ENCODE data around the gene SLX9. TPM values are rescaled to one million over a fixed set of nuclear protein-coding genes. Genes with fewer than 3 reads are reported as not detected.

Gene SLX9
- total and polyA plus RNA-seq, 2 donors (not counting 3 experiments of a cell fraction or from before 2014, with no cell fraction given) = 27.0 to 50.6 TPM

- CTCF ChIA-PET = interaction anchor here (0.6 to 11.8 kb wide), 28 partner anchors 8 to 359 kb away, joined by 3 to 330 read pairs (median 5); partner anchors contain the start of genes PTTG1IP and SLX9
- no peak overlapping the region for H3K9ac ChIP-seq (replicated peaks; ENCODE audit: extremely low read depth, insufficient read depth, low read length)
- H3K9me1 ChIP-seq (replicated peaks; ENCODE audit: control insufficient read depth, extremely low read depth, insufficient read depth, low read length) = no peaks in the 10 kb centered on the region
- dilution Hi-C loops (cut with MboI; ENCODE audit: extremely low pct_ligation_motif_present, low sequenced_read_pairs) (no loop called here), intact Hi-C loops (cut with micrococcal nuclease) (no loop called here)
- peaks cover 3% of the 10 kb centered on the region for H3K4me1 ChIP-seq (ENCODE audit: control insufficient read depth, extremely low read depth, insufficient read depth, low read length)
- H3K27me3 ChIP-seq (ENCODE audit: control insufficient read depth in 2 of 2, insufficient read depth in 2 of 2, low read length in 2 of 2) = no peaks in the 10 kb centered on the region
- DNase-seq (ENCODE audit: low read depth, low spot score) (no peak), FAIRE-seq (no peak)
- no peak overlapping the region for H3K4me3 ChIP-seq (replicated peaks in 1 of 3; ENCODE audit: insufficient read depth in 1 of 3, low read depth in 1 of 3, low read length in 3 of 3)
- POLR2A ChIA-PET = interaction anchor here (1.0 kb wide), 1 partner anchor 178 kb away, joined by 6 read pairs; no protein-coding TSS in a partner anchor
- peaks cover 65% of the 10 kb centered on the region for H3K79me2 ChIP-seq (ENCODE audit: control insufficient read depth, insufficient read depth, low read length)
- no peaks in the 10 kb centered on the region for H3K9me3 ChIP-seq (replicated peaks; ENCODE audit: control insufficient read depth, insufficient read depth, low read length)
- H3K4me2 ChIP-seq (ENCODE audit: insufficient read depth, low read length) = no peak overlapping the region
- peaks cover 4 to 12% of the 10 kb centered on the region in 2 experiments for H3K36me3 ChIP-seq (ENCODE audit: control insufficient read depth in 2 of 2, extremely low read depth in 1 of 2, insufficient read depth in 2 of 2, low read length in 2 of 2)
- no peak overlapping the region for H3K27ac ChIP-seq (ENCODE audit: insufficient read depth, low read depth, low read length)
- no peaks in the 10 kb centered on the region for H4K20me1 ChIP-seq (replicated peaks; ENCODE audit: control insufficient read depth, extremely low read depth, insufficient read depth, low read length)
- TF ChIP-seq POLR2A (IDR thresholded peaks at IDR 0.05; ENCODE audit: low read depth, low read length) = no peak
- BruUV-seq (replicated peaks) = no TSS peak
- no peak overlapping the region for H2AFZ ChIP-seq (ENCODE audit: low read depth, low read length)
Observed at GRCh38 chr21:44950351-44950750, 10.5 kb downstream of the SLX9 start.

DNA sequence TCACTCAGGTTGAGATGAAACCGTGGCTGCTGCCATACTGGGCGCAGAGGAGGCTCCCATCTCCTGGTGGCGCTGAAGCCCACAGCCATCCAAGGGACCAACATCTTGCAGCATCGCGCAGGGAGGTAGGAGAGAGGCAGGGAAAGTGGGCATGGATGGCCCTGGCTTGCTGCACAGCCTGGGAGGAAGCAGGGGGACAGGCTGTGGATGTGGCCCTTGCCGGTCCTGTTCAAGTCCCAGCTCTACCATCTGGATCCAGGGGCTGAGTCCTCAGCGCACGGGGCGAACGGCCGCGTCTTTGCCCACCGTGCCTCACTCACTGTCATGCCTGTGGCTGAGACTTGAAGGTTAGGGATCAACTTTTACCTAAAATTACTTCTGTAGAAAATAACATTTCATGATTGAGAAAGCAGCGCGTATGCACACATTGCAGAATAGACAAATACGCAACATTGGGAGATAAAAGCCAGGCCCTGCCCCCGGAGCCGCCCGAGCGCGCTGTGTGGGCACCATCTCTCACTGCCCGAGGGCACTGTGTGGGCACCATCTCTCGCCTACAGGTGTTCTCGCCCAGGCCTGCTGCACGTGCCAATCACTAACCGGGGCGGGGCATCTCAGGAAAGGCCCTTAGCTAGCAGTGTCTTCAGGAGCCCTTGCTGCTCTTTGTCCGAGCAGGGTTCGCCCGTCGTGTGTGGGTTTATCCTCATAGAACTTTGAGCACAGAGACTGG is 11.5 kb downstream of the SLX9 start:
- Histone ChIP-seq H2AFZ (ENCODE audit: low read depth, low read length) (no peak overlapping the region), H3K27ac (ENCODE audit: insufficient read depth, low read depth, low read length) (no peak overlapping the region), H3K9me3 (replicated peaks; ENCODE audit: control insufficient read depth, insufficient read depth, low read length) (no peaks in the 10 kb centered on the region), H3K4me3 (replicated peaks in 1 of 3; ENCODE audit: insufficient read depth in 1 of 3, low read depth in 1 of 3, low read length in 3 of 3) (no peak overlapping the region), H3K79me2 (ENCODE audit: control insufficient read depth, insufficient read depth, low read length) (peaks cover 66% of the 10 kb centered on the region), H3K9me1 (replicated peaks; ENCODE audit: control insufficient read depth, extremely low read depth, insufficient read depth, low read length) (no peaks in the 10 kb centered on the region), H3K27me3 (ENCODE audit: control insufficient read depth in 2 of 2, insufficient read depth in 2 of 2, low read length in 2 of 2) (no peaks in the 10 kb centered on the region), H3K36me3 (ENCODE audit: control insufficient read depth in 2 of 2, extremely low read depth in 1 of 2, insufficient read depth in 2 of 2, low read length in 2 of 2) (peaks cover 6 to 10% of the 10 kb centered on the region in 2 experiments), H3K4me1 (ENCODE audit: control insufficient read depth, extremely low read depth, insufficient read depth, low read length) (peaks cover 5% of the 10 kb centered on the region), H3K4me2 (ENCODE audit: insufficient read depth, low read length) (no peak overlapping the region), H4K20me1 (replicated peaks; ENCODE audit: control insufficient read depth, extremely low read depth, insufficient read depth, low read length) (no peaks in the 10 kb centered on the region), H3K9ac (replicated peaks; ENCODE audit: extremely low read depth, insufficient read depth, low read length) (no peak overlapping the region)
- POLR2A ChIA-PET = no interaction called here
- FAIRE-seq (no peak), DNase-seq (ENCODE audit: low read depth, low spot score) (no peak)
- TF ChIP-seq POLR2A (IDR thresholded peaks at IDR 0.05; ENCODE audit: low read depth, low read length) = no peak
- TF ChIP-seq GATA2 (IDR thresholded peaks at IDR 0.05; ENCODE audit: insufficient read depth, insufficient read length, low read depth, low read length) = no peak
- TF ChIP-seq MYC (IDR thresholded peaks at IDR 0.05; ENCODE audit: low read depth, low read length) = no peak
- TF ChIP-seq, protein P1, sequence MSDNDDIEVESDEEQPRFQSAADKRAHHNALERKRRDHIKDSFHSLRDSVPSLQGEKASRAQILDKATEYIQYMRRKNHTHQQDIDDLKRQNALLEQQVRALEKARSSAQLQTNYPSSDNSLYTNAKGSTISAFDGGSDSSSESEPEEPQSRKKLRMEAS (IDR thresholded peaks at IDR 0.05; ENCODE audit: insufficient read depth, insufficient read length) = no peak
- no peak for TF ChIP-seq POLR2AphosphoS5 (IDR thresholded peaks at IDR 0.05; ENCODE audit: insufficient read depth, low read depth, low read length)
- no peak for TF ChIP-seq FOS (IDR thresholded peaks at IDR 0.05; ENCODE audit: borderline replicate concordance, insufficient read depth, low read length)
- TF ChIP-seq EZH2 (IDR thresholded peaks at IDR 0.05; ENCODE audit: borderline replicate concordance, low read depth, low read length, severe bottlenecking) = no peak
- TF ChIP-seq JUN (IDR thresholded peaks at IDR 0.05; ENCODE audit: borderline replicate concordance, insufficient read depth, insufficient read length, low read depth) = no peak
- TF ChIP-seq CTCF (IDR thresholded peaks at IDR 0.05; ENCODE audit: extremely low read depth in 1 of 2, insufficient read depth in 1 of 2, low read depth in 1 of 2, low read length in 2 of 2) = no peak
- CTCF ChIA-PET = interaction anchor here (1.3 to 11.8 kb wide), 7 partner anchors 11 to 189 kb away, joined by 3 to 330 read pairs (median 16); no protein-coding TSS in a partner anchor
- BruUV-seq (replicated peaks) = no TSS peak
- intact Hi-C loops (cut with micrococcal nuclease) = no loop called here
- dilution Hi-C loops (cut with MboI; ENCODE audit: extremely low pct_ligation_motif_present, low sequenced_read_pairs) = no loop called here

Data from endothelial cell of umbilical vein (primary cell).